ENCODE data around the gene WNT2B.

The WNT2B gene

GRCh38 chr1:112511897-112512296, 3.1 kb downstream of the WNT2B start:
- no peak for TF ChIP-seq CTCF (conservative IDR thresholded peaks at IDR 0.05)
- H3K27ac ChIP-seq = no peak overlapping the region

GRCh38 chr1:112513112-112513870, 4.5 kb downstream of the WNT2B start:
- no peak for TF ChIP-seq CTCF (conservative IDR thresholded peaks at IDR 0.05)
- no peak overlapping the region for H3K27ac ChIP-seq

GRCh38 chr1:112514901-112515300, 6.1 kb downstream of the WNT2B start:
- no peak for TF ChIP-seq CTCF (conservative IDR thresholded peaks at IDR 0.05)

GRCh38 chr1:112515311-112516009, 6.7 kb downstream of the WNT2B start:
- no peak for TF ChIP-seq CTCF (conservative IDR thresholded peaks at IDR 0.05)
- H3K27ac ChIP-seq = no peak overlapping the region

More at GRCh38 chr1:112514901-112515300, 6.1 kb downstream of the WNT2B start:
- no peak overlapping the region for H3K27ac ChIP-seq

GRCh38 chr1:112516141-112516540, 7.4 kb downstream of the WNT2B start:
- no peak for TF ChIP-seq CTCF (conservative IDR thresholded peaks at IDR 0.05)
- H3K27ac ChIP-seq = no peak overlapping the region

GRCh38 chr1:112517231-112517630, 8.5 kb downstream of the WNT2B start:
- TF ChIP-seq CTCF (conservative IDR thresholded peaks at IDR 0.05) = no peak
- H3K27ac ChIP-seq = no peak overlapping the region

GRCh38 chr1:112517646-112518045, 8.9 kb downstream of the WNT2B start:
- TF ChIP-seq CTCF (conservative IDR thresholded peaks at IDR 0.05) = no peak
- no peak overlapping the region for H3K27ac ChIP-seq

All from VCaP (cell line).